Left colon (tissue), 2 donors: ENCODE data around the gene MAGI2. TPM values are rescaled to one million over a fixed set of nuclear protein-coding genes. Genes with fewer than 3 reads are reported as not detected.
"Not testable (repeated sequence)": the region's sequence is repeated elsewhere in the genome, so short reads cannot be mapped to it uniquely, and the experiment has no call there.

Experiments used
- ATAC-seq: fragments of 200-7000 bp; cut with Tn5 transposase; one replicate; pipeline ENCODE4 v1.9.1; 2020; ENCODE audit warnings: mild to moderate bottlenecking, moderate library complexity
- DNase-seq, 2 donors: peaks; one replicate each; pipeline ENCODE4 v3.0.0-alpha.2; 2020
- intact Hi-C, 2 donors: fragments of 100-400 bp; cut with DNase I in 1 of 2; cut with micrococcal nuclease in 1 of 2; formaldehyde crosslinking; loops; one replicate each; pipeline versions ENCODE4 v1.11.2 to v1.14.0; 2022; cut with DNase I, micrococcal nuclease
- total RNA-seq, 2 donors: library from RNA; stranded (reverse); fragmentation: NEBNext Ultra II Directional; extraction: Animal tissue kit (Norgen Biotek cat#: 25700); gene quantifications; one replicate each; pipeline ENCODE4 v1.2.1, GENCODE V29; 2021
- donor health status: DM: no; HTN: no; CAD: no.
- donor health status: DM: yes; HTN: yes; CAD: no.

The MAGI2 gene
- total RNA-seq, 2 donors from 2014 or later: 1.4 to 3.5 TPM

GRCh38 chr7:78247910-78248689 lies 1205.4 kb downstream of the MAGI2 start:
- DNase-seq: no peak

GRCh38 chr7:78240179-78240578 lies 1213.3 kb downstream of the MAGI2 start:
- intact Hi-C loops, ATAC-seq, DNase-seq: not testable (repeated sequence)

More at GRCh38 chr7:78247910-78248689, 1205.4 kb downstream of the MAGI2 start:
- ATAC-seq: no peak
- intact Hi-C loops: no loop called here

DNA sequence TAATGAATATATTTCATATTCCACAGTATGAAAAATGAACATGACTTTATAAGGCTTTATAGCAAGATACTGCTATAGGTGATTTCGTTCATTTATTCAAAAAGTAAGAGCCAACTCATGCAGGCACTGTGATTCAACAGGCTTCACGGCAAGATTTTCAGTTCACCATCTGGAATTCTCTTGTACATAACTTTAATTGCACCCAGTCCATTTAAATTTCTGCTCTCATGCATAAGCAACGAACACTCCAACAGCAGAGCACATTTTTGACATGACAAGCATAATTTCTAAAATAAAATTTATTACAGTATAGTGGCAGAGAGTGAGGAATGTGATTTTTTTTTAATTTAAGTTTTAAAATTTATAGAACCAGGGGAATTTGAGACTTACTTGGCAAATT lies 1218.8 kb downstream of the MAGI2 start:
- intact Hi-C loops: no loop called here
- ATAC-seq: no peak

GRCh38 chr7:78232806-78233205 lies 1220.7 kb downstream of the MAGI2 start:
- ATAC-seq (no peak), DNase-seq (no peak)
- intact Hi-C loops: no loop called here

More for the DNA sequence above, 1218.8 kb downstream of the MAGI2 start:
- no peak for DNase-seq

DNA sequence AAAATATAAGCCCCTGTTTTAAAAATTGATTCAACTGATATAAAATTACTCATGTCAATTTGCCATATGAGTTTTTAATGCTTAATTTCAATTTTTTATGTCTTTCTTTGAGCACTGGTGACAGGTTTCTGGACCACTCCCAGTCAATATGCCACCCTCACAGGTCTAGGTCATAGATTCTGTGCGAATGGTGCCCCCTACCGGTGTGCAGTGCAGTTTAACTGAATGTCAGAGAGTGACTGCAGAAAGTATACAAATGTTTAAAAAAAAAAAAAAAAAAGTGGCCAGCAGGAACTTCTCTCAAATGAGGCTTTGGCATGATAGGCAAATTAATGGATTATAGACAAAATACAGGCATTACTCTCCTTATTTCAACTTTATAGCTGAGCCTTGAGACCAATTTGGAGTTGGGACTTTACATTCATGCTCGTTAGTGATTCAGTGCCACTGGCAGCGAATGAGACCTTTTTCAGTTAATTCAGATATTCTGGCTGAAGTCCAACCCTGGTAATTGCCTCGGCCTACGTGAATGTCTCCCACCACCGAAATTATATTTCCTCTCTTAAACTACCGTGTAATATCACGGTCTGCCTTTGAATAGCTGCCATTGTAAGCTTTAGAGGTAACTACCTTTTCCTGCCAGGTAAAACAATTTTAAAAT lies 1227.3 kb downstream of the MAGI2 start:
- DNase-seq (peak; percentile 28 to 70), ATAC-seq (peak; percentile 56)
- intact Hi-C loops: no loop called here

- ATAC-seq (no peak), DNase-seq (no peak)
- intact Hi-C loops: no loop called here
Observed at GRCh38 chr7:78225534-78225933, 1227.9 kb downstream of the MAGI2 start.

GRCh38 chr7:78224923-78225322 lies 1228.5 kb downstream of the MAGI2 start:
- ATAC-seq: no peak
- DNase-seq: no peak
- intact Hi-C loops: no loop called here

GRCh38 chr7:78223598-78223997 lies 1229.9 kb downstream of the MAGI2 start:
- ATAC-seq: no peak
- DNase-seq: no peak
- intact Hi-C loops: no loop called here

GRCh38 chr7:78222001-78222751 lies 1231.3 kb downstream of the MAGI2 start:
- intact Hi-C loops: no loop called here
- no peak for ATAC-seq
- no peak for DNase-seq

DNA sequence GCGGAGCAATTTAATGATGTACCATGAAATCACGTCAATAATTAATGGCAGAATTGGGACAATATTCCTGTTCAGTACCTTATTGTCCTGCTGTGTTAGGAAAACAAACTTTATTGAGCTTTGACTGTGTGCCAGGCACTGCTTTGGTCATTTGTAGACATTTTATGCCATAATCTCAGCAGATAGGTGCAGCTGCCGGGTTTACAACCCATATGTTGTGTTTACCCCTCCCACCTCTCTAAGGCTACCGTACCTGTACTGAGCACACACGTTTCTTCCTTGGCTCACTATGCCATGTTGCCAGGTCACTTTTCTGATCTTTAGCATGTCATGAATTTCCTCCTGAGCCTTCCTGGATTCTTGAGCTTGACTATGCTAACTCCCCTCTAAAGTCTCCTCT lies 1232.7 kb downstream of the MAGI2 start:
- DNase-seq: peak; percentile 53
- intact Hi-C loops: no loop called here
- ATAC-seq: peak; percentile 100

- intact Hi-C loops: no loop called here
- ATAC-seq (no peak), DNase-seq (no peak)
Observed at GRCh38 chr7:78218876-78219275, 1234.6 kb downstream of the MAGI2 start.

DNA sequence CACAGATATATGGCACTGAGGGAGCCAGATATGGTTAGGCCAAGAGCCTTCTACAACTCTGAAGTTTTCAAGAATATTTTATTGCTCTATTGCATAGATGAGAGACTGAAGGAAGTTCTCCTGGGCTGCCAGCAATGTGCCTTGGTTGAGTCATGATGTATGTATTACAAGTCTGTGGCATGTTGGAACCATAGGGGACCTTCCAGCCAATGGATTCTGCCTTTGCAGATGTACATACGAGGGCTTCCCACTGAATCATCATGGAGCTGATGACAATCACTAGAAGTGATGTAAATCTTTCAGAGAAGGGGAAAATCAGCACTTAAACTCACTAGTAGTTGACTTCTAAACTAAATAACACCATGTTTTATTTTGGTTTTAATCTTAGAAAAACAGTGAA lies 1235.4 kb downstream of the MAGI2 start:
- DNase-seq (no peak), ATAC-seq (no peak)
- intact Hi-C loops: no loop called here

DNA sequence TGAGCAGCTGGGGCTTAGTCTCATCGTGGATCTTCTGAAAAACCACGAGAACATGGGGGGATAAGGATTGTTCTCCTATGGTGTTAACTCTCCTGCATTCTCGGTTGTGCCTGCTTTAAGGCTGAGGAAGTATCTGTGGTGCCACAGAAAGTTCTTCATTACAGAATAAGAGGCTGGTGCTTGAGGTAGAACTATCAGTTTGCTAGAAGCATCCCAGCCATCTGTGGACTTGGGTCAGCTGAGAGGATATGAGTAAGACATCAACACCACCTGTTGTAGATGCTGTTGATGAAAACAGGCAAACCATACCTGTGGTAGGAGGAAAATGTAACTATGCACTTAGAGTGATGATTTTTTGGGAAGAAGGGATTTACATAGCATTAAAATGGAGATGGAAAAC lies 1238.3 kb downstream of the MAGI2 start:
- no peak for DNase-seq
- intact Hi-C loops: no loop called here
- no peak for ATAC-seq

GRCh38 chr7:78213402-78213801 lies 1240.1 kb downstream of the MAGI2 start:
- ATAC-seq: no peak
- intact Hi-C loops: no loop called here

DNA sequence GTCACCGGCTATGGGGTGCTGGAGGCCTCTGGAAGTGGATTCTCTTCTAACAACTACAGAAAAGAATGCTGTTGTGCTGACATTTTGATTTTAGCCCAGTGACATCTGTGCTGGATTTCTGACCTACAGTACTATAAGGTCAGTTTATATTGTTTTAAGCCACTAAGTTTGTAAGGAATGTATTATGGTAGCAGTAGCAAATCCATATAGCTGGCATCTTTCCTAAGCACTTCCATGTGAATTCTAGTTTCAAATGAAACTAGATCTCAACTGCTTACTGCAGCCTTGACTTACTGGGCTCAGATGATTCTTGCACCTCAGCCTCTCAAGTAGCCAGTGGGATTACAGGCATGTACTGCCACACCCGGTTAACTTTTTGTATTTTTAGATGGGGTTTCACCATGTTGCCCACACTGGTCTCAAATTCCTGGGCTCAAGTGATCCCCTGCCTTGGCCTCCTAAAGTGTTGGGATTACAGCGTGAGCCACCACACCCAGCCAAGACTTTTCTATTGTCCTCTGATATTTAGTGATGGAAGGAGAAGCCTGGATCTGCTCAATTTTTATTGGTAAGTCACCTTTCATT lies 1240.9 kb downstream of the MAGI2 start:
- intact Hi-C loops: no loop called here
- DNase-seq: no peak
- ATAC-seq: no peak

More at GRCh38 chr7:78213402-78213801, 1240.1 kb downstream of the MAGI2 start:
- DNase-seq: no peak

DNA sequence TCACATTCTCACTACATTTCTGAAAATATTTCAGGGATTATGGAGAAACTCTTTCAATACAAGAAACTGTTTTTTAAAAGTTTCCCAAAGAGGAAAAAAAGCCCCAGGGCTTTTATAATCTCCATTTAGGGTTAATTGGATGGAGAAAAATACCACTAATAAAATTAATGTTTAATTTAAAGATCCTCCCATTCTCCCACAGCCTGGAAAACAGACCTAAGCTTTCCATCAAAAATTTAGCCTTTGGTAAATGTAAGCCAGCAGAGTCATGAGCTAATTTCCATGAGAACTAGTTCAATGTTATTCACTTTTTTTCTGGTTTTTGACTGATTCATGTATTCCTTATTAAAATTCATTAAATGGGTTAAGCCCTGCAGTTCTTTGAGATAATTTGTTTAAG lies 1246.2 kb downstream of the MAGI2 start:
- intact Hi-C loops: no loop called here
- no peak for ATAC-seq
- no peak for DNase-seq

GRCh38 chr7:78206769-78207168 lies 1246.7 kb downstream of the MAGI2 start:
- no peak for DNase-seq
- intact Hi-C loops: no loop called here
- no peak for ATAC-seq

DNA sequence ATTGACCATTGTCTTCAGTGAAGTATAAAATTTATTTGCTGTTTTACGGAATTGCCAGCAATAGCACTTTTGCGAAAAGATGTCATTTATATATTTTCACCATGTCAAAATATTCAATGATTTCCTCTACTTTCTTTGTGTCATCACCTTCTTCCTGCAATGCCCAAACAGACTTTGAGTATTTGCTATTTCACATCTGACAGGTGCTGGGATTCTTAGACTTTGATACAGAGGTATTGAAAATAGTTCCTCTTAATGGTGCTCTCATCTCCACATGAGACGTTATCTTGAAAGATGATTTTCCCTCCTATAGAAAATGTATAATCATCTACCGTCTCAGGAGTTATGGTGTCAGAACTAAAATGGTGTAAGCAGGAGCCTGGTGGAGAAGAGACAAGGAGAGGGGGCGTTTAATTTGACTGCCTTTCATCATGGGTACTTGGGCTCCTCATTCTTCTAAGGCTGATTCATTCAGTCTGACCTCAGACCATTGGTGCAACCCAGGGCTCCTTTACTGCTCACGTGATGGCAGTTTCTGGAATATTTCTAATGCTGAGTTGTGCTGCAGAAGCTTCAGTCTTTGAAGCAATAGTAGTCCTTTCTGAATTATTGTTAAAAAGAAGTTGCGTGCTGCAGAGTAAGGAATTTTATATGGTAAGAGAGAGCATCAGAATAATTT lies 1250.3 kb downstream of the MAGI2 start:
- DNase-seq (no peak), ATAC-seq (no peak)
- intact Hi-C loops: no loop called here

GRCh38 chr7:78198756-78199155 lies 1254.7 kb downstream of the MAGI2 start:
- DNase-seq (no peak), ATAC-seq (no peak)
- intact Hi-C loops: no loop called here
